ENCODE results near the gene BORCS5. TPM values are rescaled to one million over a fixed set of nuclear protein-coding genes. Genes with fewer than 3 reads are reported as not detected.

BORCS5 gene
- total and polyA plus RNA-seq, 4 donors = 13.3 to 28.1 (median 14.4) TPM

DNA sequence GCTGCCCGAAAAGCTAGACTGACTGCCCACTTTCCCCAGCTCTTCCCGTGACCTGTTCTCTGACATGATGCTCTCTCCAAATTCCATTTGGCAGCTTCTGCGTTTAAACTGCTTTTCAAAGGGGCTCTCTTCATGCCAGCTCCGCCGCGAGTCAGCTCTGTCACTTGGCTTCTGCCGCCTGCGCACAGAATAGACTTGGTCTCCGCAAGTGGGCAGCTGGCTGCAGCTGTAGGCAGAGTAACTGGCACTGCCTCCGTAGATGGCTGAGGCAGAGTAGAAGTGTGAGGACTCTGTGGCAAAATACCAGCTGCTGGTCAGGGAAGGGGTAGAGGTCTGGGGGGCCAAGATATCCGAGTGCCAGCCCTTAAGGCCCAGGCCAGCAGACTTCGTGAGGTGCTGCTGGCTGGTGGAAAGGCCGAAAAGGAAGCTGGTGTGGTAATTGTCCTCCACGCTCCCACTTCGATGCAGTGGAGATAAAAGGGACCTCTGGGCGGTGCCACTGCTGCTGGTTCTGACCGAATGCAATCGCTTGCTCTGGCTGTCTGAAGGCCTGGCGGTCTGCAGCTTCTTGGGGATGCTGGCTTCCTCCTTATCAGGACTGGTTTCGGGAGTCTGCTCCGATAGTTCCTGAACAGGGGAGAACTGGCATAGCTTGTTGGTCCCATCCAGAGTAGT is 120.1 kb downstream of the BORCS5 start:
- Histone ChIP-seq H3K27ac (ENCODE audit: low read depth, low read length) (peak overlapping the region; percentile 15), H3K36me3 (ENCODE audit: control insufficient read depth, insufficient read depth, low read length) (peaks cover 21% of the 10 kb centered on the region), H3K27me3 (ENCODE audit: control insufficient read depth, insufficient read depth, low read length) (no peaks in the 10 kb centered on the region), H3K4me1 (ENCODE audit: control insufficient read depth, insufficient read depth, low read length) (peaks cover 14% of the 10 kb centered on the region), H3K9me3 (ENCODE audit: control insufficient read depth, insufficient read depth, low read length) (no peaks in the 10 kb centered on the region), H3K4me3 (ENCODE audit: low read depth, low read length) (no peak overlapping the region)
- DNase-seq (ENCODE audit: low read depth in 4 of 6, low spot score in 6 of 6) = peak in 5 of 6 donors; percentile 5 to 77 (median 26)
- WGBS (ENCODE audit: insufficient coverage) = 83% methylated on average over 21 of the region's 21 CpGs

DNA sequence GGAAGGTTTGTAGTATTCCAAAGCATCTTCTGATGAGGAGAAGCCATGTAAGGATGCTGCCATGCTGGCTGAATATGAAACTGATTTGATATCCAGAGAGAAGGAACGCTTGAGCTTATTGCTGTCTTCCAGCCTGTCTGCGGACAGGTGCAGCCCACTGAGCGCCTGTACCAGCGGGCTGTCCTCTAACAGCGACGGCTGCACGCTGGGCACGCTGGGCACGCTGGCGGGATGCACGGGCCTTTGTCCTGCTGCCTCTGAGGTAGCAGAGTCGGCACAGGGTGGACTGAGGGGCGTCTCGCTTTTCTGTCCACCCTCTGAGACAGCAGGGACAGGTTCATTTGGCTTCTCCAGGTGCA is 120.6 kb downstream of the BORCS5 start:
- DNase-seq (ENCODE audit: low read depth in 4 of 6, low spot score in 6 of 6) = no peak
- H3K4me1 ChIP-seq (ENCODE audit: control insufficient read depth, insufficient read depth, low read length) = peaks cover 14% of the 10 kb centered on the region
- H3K27me3 ChIP-seq (ENCODE audit: control insufficient read depth, insufficient read depth, low read length) = no peaks in the 10 kb centered on the region
- peaks cover 17% of the 10 kb centered on the region for H3K36me3 ChIP-seq (ENCODE audit: control insufficient read depth, insufficient read depth, low read length)
- no peak overlapping the region for H3K27ac ChIP-seq (ENCODE audit: low read depth, low read length)
- 95% methylated on average over 14 of the region's 14 CpGs for WGBS (ENCODE audit: insufficient coverage)
- H3K9me3 ChIP-seq (ENCODE audit: control insufficient read depth, insufficient read depth, low read length) = no peaks in the 10 kb centered on the region
- no peak overlapping the region for H3K4me3 ChIP-seq (ENCODE audit: low read depth, low read length)

DNA sequence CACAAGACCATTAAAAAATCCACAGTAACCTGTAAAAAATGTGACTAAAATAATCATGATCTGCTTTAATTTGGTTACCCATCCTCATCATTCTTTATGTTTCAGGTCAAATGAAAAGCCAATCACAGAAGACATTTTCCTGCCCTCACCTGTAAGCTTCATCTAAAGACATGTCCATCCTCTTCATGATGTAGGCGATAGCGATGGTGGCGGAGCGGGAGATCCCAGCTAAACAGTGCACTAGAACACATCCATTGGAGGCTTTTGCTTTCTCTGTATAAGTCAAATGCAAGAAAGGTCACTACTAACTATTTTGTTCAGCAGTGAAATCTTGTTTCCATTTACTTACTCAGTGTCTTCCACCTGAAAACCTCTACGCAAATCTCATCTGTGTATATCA is 123.2 kb downstream of the BORCS5 start:
- H3K4me1 ChIP-seq (ENCODE audit: control insufficient read depth, insufficient read depth, low read length) = peaks cover 14% of the 10 kb centered on the region
- peaks cover 18% of the 10 kb centered on the region for H3K36me3 ChIP-seq (ENCODE audit: control insufficient read depth, insufficient read depth, low read length)
- no peak overlapping the region for H3K27ac ChIP-seq (ENCODE audit: low read depth, low read length)
- DNase-seq (ENCODE audit: low read depth in 4 of 6, low spot score in 6 of 6) = no peak
- no CpG with 5 or more reads among the region's 5 CpGs for WGBS (ENCODE audit: insufficient coverage)
- H3K27me3 ChIP-seq (ENCODE audit: control insufficient read depth, insufficient read depth, low read length) = no peaks in the 10 kb centered on the region
- no peak overlapping the region for H3K4me3 ChIP-seq (ENCODE audit: low read depth, low read length)
- H3K9me3 ChIP-seq (ENCODE audit: control insufficient read depth, insufficient read depth, low read length) = no peaks in the 10 kb centered on the region

DNA sequence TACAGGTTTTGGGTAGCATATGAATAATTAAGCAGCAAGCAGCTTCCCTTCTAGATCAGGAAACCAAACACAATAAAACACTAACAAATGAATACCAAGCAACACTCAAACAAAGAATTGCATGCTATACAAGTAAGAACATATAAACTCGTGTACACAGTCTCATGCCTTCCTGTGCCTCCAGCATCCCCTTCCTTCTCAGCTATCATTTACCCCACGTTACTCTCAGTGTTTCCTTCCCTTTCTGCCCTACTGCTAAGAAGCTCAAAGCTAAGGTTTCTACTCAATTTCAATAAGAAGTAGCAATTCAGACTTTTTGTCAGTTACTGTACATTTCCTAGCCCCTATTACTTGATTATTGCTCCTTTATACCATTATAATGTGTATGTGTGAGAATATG is 124.8 kb downstream of the BORCS5 start:
- H3K4me1 ChIP-seq (ENCODE audit: control insufficient read depth, insufficient read depth, low read length) = peaks cover 11% of the 10 kb centered on the region
- DNase-seq (ENCODE audit: low read depth in 4 of 6, low spot score in 6 of 6) = no peak
- H3K27ac ChIP-seq (ENCODE audit: low read depth, low read length) = no peak overlapping the region
- no peaks in the 10 kb centered on the region for H3K27me3 ChIP-seq (ENCODE audit: control insufficient read depth, insufficient read depth, low read length)
- H3K4me3 ChIP-seq (ENCODE audit: low read depth, low read length) = no peak overlapping the region
- H3K36me3 ChIP-seq (ENCODE audit: control insufficient read depth, insufficient read depth, low read length) = peaks cover 20% of the 10 kb centered on the region
- no peaks in the 10 kb centered on the region for H3K9me3 ChIP-seq (ENCODE audit: control insufficient read depth, insufficient read depth, low read length)
- WGBS (ENCODE audit: insufficient coverage) = 80% methylated on average over 2 of the region's 2 CpGs

DNA sequence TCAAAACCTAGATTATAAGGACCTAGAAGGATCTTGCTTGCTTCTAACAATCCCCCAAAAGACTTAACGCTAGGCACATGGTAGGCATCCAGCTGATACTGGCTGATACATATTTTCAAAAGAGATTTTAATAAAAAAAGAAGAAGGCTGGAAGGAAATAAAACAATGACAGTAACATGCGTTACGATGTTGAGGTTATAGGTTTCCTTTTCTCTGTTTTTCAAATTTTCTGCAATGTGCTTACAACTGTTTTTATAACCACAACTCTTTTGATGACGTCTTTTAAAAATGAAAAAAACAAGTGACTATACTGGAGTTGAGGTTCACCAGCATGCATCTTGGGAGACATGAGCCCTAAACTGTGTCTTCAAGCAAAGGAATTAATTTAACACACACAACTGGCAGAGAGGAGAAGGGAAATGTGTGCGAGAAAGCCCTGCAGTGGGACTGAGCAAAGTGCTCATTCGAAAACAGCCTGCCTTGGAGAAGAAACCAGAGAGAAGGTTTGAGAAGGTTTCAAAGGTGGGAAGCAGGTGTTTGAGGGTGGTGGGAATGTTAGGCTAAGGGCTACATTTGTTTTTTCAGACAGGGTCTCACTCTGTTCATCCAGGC is 125.4 kb downstream of the BORCS5 start:
- peaks cover 13% of the 10 kb centered on the region for H3K36me3 ChIP-seq (ENCODE audit: control insufficient read depth, insufficient read depth, low read length)
- H3K27me3 ChIP-seq (ENCODE audit: control insufficient read depth, insufficient read depth, low read length) = no peaks in the 10 kb centered on the region
- no peak overlapping the region for H3K4me3 ChIP-seq (ENCODE audit: low read depth, low read length)
- DNase-seq (ENCODE audit: low read depth in 4 of 6, low spot score in 6 of 6) = no peak
- no peak overlapping the region for H3K27ac ChIP-seq (ENCODE audit: low read depth, low read length)
- WGBS (ENCODE audit: insufficient coverage) = 100% methylated on average over 2 of the region's 6 CpGs
- peaks cover 5% of the 10 kb centered on the region for H3K4me1 ChIP-seq (ENCODE audit: control insufficient read depth, insufficient read depth, low read length)
- H3K9me3 ChIP-seq (ENCODE audit: control insufficient read depth, insufficient read depth, low read length) = no peaks in the 10 kb centered on the region

DNA sequence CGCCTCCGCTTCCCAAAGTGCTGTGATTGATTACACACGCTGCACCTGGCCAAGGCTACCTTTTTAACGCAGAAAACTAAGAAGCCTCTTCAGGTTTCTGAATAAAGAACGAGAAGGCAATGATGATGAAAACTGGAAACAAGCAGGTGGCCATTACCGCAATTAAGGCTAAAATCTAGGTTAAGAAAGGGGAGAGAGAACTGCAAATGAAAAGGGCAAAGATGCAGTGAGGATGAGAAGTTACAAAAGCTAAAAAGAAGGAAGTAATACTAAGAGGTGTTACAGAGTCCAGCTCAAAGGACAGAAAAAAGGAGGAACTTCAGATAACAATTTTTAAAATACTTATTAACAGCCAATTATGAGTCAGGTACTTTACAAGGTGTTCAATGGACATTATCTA is 126.1 kb downstream of the BORCS5 start:
- H3K36me3 ChIP-seq (ENCODE audit: control insufficient read depth, insufficient read depth, low read length) = peaks cover 8% of the 10 kb centered on the region
- no peak overlapping the region for H3K27ac ChIP-seq (ENCODE audit: low read depth, low read length)
- no peak overlapping the region for H3K4me3 ChIP-seq (ENCODE audit: low read depth, low read length)
- no peaks in the 10 kb centered on the region for H3K4me1 ChIP-seq (ENCODE audit: control insufficient read depth, insufficient read depth, low read length)
- no peak for DNase-seq (ENCODE audit: low read depth in 4 of 6, low spot score in 6 of 6)
- WGBS (ENCODE audit: insufficient coverage) = 77% methylated on average over 6 of the region's 6 CpGs
- no peaks in the 10 kb centered on the region for H3K27me3 ChIP-seq (ENCODE audit: control insufficient read depth, insufficient read depth, low read length)
- H3K9me3 ChIP-seq (ENCODE audit: control insufficient read depth, insufficient read depth, low read length) = no peaks in the 10 kb centered on the region

DNA sequence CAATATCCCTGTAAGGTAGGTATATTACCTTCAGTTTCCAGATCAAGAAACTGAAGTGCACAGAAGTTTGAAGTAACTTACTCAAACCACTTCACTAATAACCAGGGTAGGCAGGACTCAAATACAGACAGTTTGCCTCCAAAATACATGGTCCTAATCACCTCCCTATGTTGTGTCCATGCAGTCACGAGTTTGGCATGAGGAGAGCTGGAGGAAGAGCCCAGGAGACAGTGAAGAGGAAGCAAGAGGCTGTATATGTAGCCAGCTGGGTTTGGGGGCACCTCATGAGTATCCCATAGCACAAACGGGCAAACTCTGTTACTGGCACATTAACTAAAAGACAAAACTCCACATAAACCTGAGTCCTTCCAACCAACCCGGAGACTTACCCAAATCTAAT is 126.6 kb downstream of the BORCS5 start:
- Histone ChIP-seq H3K9me3 (ENCODE audit: control insufficient read depth, insufficient read depth, low read length) (no peaks in the 10 kb centered on the region), H3K36me3 (ENCODE audit: control insufficient read depth, insufficient read depth, low read length) (peaks cover 8% of the 10 kb centered on the region), H3K27ac (ENCODE audit: low read depth, low read length) (no peak overlapping the region), H3K27me3 (ENCODE audit: control insufficient read depth, insufficient read depth, low read length) (no peaks in the 10 kb centered on the region), H3K4me1 (ENCODE audit: control insufficient read depth, insufficient read depth, low read length) (no peaks in the 10 kb centered on the region), H3K4me3 (ENCODE audit: low read depth, low read length) (no peak overlapping the region)
- WGBS (ENCODE audit: insufficient coverage) = no CpG with 5 or more reads among the region's 3 CpGs
- no peak for DNase-seq (ENCODE audit: low read depth in 4 of 6, low spot score in 6 of 6)

DNA sequence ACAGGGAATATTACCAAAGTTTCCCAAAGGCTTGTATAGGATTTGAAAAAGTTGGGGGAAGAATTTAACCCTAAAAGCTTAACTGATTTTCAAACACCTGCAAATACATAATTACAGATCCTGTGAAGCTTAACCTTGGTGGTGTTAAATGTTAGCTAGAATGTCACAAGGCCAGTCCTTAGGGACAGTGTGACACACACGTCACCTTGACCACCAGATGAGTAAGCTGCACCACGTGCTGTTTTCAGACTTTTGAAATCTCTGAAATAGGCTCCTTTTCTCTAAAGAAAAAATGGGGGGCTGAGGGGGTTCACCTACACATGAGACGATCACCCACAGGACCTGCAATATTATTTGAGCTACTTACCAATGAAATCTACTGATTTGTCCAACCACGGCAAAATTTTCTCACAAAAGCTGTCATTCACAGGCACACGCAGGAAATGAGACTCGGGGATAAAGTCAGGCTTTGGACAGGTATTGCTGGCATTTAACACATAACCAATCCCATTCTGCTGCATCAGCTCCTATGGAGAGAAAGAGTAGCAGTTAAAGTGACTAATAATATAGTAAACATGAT is 129.9 kb downstream of the BORCS5 start:
- Histone ChIP-seq H3K27ac (ENCODE audit: low read depth, low read length) (no peak overlapping the region), H3K27me3 (ENCODE audit: control insufficient read depth, insufficient read depth, low read length) (no peaks in the 10 kb centered on the region), H3K4me3 (ENCODE audit: low read depth, low read length) (no peak overlapping the region), H3K4me1 (ENCODE audit: control insufficient read depth, insufficient read depth, low read length) (no peaks in the 10 kb centered on the region), H3K9me3 (ENCODE audit: control insufficient read depth, insufficient read depth, low read length) (no peaks in the 10 kb centered on the region), H3K36me3 (ENCODE audit: control insufficient read depth, insufficient read depth, low read length) (peaks cover 8% of the 10 kb centered on the region)
- no peak for DNase-seq (ENCODE audit: low read depth in 4 of 6, low spot score in 6 of 6)
- 94% methylated on average over 3 of the region's 6 CpGs for WGBS (ENCODE audit: insufficient coverage)

DNA sequence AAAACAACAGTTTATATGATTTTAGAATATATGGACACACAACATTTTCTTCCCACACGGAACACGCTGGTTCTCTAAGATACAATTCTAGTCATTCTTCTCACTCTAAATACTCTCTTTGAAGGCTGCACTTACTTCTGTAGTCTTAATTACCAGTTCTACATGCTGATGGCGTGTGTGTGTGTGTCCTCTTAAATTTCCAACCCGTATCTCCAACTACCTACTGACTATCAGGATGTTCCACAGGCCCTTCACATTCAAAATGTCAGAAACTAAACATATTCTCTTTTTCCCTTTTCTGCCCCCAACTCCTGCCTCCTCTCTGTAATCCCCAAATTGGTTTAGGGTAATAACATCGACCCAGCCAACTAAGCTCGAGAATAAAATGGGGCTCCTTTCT is 130.6 kb downstream of the BORCS5 start:
- H3K4me3 ChIP-seq (ENCODE audit: low read depth, low read length) = no peak overlapping the region
- peaks cover 8% of the 10 kb centered on the region for H3K36me3 ChIP-seq (ENCODE audit: control insufficient read depth, insufficient read depth, low read length)
- no peak overlapping the region for H3K27ac ChIP-seq (ENCODE audit: low read depth, low read length)
- no peak for DNase-seq (ENCODE audit: low read depth in 4 of 6, low spot score in 6 of 6)
- no peaks in the 10 kb centered on the region for H3K4me1 ChIP-seq (ENCODE audit: control insufficient read depth, insufficient read depth, low read length)
- no peaks in the 10 kb centered on the region for H3K9me3 ChIP-seq (ENCODE audit: control insufficient read depth, insufficient read depth, low read length)
- no peaks in the 10 kb centered on the region for H3K27me3 ChIP-seq (ENCODE audit: control insufficient read depth, insufficient read depth, low read length)
- 95% methylated on average over 4 of the region's 6 CpGs for WGBS (ENCODE audit: insufficient coverage)

DNA sequence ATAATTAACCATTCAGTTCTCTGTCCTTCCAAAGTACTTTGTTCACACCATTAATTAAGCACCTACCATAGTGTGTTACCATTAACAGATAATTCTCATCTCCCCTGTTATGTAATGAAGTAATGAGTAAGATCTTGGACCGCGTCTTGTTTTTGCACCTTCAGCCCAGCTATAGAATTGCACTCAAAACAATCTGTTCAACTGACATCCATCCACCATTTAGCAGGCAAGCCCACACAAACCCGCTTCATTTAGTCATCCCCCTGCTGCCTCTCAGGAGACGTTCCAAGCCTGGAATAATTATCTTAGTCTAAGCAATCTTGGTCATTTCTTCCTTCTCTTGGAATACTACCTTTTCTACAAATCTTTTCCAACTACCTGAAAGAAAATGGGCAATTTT is 131.4 kb downstream of the BORCS5 start:
- no peak overlapping the region for H3K27ac ChIP-seq (ENCODE audit: low read depth, low read length)
- H3K27me3 ChIP-seq (ENCODE audit: control insufficient read depth, insufficient read depth, low read length) = no peaks in the 10 kb centered on the region
- peak in 1 of 6 donors; percentile 37 for DNase-seq (ENCODE audit: low read depth in 4 of 6, low spot score in 6 of 6)
- no peak overlapping the region for H3K4me3 ChIP-seq (ENCODE audit: low read depth, low read length)
- peaks cover 8% of the 10 kb centered on the region for H3K36me3 ChIP-seq (ENCODE audit: control insufficient read depth, insufficient read depth, low read length)
- 70% methylated on average over 2 of the region's 4 CpGs for WGBS (ENCODE audit: insufficient coverage)
- H3K9me3 ChIP-seq (ENCODE audit: control insufficient read depth, insufficient read depth, low read length) = no peaks in the 10 kb centered on the region
- no peaks in the 10 kb centered on the region for H3K4me1 ChIP-seq (ENCODE audit: control insufficient read depth, insufficient read depth, low read length)

Measured in spinal cord (tissue), 10 donors.